Measurements from ENCODE around the gene HDHD2.
"Not testable (repeated sequence)": the region's sequence is repeated elsewhere in the genome, so short reads cannot be mapped to it uniquely, and the experiment has no call there.

Gene HDHD2, protein sequence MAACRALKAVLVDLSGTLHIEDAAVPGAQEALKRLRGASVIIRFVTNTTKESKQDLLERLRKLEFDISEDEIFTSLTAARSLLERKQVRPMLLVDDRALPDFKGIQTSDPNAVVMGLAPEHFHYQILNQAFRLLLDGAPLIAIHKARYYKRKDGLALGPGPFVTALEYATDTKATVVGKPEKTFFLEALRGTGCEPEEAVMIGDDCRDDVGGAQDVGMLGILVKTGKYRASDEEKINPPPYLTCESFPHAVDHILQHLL

DNA sequence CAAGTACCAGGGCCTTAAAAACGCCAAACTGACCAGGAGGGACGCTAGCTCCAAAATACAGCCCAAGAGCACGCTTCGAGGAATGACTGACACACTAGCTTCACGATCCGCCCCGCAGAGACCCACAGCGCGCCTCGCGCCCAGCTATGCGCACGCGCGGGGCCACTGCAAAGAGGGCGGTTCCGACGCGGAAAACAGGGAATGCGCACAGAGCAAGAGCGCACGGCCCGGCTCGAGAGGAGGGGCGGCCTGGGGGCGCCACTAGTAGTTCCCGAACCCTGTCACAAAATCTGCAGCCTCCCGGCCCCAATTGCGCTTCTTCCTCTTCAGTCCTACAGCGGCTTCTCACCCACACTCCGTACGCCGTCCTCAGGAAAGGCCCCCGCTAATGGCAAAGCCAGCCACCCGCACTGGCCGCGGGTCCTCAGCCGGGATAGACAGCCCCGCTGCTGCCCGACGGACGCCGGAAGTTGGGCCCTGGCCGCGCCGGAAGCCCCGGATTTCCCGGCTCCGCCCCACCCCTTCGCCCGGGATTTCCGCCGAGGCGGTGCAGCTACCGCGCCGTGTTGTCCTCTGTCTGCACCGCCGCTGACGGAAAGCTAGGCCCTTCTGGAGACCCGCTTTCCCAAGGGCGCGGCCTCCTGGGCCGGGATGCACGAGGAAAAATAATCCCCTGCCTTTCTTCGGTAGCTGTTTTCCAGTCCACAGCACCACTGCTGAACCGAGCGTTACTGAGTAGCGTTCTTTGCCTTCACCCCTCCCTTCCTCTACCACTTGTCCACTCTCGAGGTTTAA is at the start of gene HDHD2:
HDHD2 (minus strand) TSS at position 472 of the 795 bp plus-strand sequence. CDS start 14,061 bp downstream, outside the sequence.
- DNase-seq, result peak; percentile 70 to 76

DNA sequence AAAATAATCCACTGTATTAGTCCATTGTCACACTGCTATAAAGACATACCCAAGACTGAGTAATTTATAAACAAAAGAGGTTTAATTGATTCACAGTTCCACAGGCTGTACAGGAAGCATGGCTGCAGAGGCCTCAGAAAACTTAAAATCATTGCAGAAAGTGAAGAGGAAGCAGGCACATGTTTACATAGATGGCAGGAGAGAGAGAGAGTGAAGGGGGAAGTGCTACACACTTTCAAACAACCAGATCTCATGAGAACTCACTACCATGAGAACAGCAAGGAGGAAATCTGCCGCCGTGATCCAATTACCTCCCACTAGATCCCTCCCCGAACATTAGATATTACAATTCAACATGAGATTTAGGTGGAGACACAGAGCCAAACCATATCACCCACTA is 45.7 kb upstream of the HDHD2 start:
- not testable (repeated sequence) for DNase-seq

DNA sequence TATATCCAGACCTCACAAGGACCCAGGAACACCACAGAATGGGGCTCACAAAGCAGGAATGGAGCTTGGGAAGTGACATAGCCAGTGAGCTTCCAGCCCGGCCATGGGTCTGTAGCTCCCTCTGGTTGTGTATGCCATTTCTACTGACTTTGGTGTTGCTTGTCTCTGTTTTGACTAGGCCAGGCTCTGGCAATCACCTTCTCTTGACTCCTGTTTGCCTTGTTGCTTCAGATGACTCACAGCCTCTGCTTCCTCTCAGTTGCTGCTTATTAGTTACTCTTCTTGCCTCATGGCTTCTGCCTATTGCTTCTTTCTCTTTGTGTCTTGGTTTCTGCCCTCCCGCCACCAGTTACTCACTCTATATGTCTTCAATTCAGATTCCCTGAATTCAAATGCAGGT is 41.7 kb upstream of the HDHD2 start:
- no peak for DNase-seq

DNA sequence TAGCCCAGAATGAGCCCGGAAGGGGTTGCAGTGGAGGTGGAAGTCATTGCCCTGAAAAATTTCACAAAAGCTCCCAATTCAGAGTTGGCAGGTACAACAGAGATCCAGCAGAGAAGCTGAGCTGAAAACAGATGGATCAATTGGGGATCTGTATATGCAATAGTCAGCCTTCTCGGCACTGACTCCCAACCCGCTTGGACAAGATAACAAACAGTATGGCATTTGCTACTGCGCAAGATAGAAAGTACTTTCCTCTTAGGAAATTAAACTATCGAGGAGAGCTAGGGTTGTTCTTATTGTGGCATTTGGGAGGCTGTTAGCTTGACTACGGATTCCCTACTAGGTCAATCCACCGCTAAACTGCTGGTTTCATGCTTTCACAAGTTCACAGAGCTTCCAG is 37.4 kb upstream of the HDHD2 start:
- DNase-seq, result no peak

DNA sequence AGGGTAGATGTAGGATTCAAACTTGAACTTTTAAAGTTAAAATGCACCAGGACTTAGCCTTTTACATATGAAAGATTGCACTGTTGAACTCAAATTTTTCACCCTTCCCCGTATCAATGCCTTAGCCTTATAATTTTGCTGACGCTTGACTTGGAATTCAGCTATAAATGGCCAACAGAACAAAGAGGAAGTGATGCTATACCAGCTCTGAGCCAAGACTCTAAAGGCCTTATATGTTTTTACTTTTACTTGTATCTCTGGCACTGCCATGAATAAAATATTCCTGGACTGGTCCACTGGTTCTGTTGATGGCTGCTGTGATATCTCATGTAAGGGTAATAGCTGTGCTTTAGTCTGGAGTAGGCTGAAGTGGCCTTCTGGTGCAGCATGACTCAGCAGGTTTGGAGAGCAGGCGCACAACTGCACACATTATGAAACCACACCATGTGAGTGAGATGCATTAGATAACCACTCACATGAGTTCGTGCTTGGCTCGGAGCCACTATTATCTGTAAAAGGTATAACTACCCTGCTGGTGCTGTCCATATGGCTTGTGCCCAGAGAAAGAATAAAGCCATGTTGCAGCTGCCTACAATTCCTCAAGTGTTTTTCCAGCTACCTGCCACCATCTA is 34.2 kb upstream of the HDHD2 start:
- no peak for DNase-seq

DNA sequence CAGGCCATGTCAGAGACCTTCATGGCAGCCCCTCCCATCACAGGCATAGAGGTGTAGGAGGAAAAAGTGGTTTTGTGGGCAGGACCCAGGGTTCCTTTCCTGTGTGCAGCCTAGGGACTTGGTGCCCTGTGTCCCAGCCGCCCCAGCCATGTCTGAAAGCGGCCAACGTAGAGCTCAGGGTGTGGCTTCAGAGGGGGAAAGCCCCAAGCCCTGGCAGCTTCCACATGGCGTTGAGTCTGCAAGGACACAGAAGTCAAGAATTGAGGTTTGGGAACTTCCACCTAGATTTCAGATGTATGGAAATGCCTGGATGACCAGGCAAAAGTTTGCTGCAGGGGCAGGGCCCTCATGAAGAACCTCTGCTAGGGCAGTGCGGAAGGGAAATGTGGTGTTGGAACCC is 31.9 kb upstream of the HDHD2 start:
- DNase-seq, result not testable (repeated sequence)

DNA sequence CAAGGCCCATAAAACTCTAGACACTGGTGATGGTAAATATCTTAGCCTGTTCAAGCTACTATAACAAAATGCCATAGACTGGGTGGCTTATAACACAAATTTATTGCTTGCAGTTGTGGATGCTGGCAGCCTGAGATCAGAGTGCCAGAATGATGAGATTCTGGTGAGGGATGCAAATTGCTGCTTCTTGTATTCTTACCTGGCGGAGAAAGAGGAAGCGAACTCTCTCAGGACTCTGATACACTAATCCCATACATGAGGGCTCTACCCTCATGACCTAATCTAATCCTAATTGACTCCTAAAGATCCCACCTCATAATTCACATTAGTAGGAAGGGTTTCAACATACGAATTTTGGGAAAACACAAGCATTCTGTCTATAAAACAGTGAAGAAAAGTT is 30.5 kb upstream of the HDHD2 start:
- DNase-seq, result no peak

DNA sequence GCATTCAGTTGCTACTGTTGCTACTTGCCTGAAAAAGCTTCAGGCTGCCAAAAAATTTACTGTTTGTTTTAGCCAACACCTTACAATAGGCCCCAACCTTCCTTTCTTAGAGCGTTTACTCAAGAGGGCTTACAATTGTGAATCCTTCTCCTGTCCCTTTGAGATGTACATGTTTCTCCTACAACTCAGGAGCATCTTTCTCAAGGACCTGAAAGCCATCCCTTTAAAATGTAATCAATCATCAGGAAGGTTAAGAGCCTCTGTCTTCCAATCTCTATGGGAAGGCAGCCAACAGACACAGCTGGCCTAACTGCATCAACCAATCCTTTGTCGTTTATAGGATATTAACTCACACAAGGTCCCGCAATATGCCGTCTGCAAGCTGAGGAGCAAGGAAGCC is 29.2 kb upstream of the HDHD2 start:
- no peak for DNase-seq

DNA sequence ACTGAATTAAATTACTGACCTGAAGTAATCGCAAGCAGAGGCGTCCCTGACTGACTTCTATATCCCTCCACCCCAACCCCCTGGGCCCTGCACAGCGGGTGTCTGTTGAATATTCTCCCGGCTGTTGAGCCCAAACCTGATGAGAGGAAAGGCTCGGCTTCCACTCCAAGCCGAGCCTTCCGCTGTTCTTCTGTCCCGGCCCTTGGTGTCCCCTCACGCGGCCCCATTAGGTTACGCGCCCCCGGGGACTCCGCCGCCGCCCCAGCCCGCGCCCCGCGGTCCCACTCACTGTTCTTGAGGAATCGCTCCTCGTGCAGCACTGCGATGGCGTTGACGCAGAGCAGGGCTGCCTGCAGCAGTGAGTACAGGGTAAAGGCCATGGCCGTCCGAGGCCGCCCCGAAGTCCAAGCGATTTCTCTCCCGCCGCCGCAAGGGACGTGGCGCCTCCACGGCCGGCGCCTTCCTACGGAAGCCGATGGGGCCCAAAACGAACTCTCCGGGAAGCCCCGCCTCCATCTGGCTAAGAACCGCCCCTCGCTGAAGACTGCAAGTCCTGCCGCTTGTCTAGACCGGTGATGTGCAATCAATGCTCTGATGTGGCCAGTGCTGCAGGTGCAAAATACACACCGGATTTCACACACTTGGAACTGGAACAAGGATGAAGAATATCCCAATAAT is 25.7 kb upstream of the HDHD2 start, which contains the start of gene IER3IP1:
IER3IP1 (minus strand) TSS at position 467 of the 678 bp plus-strand sequence; CDS start at position 380, 87 bp downstream.
- DNase-seq, result peak; percentile 86 to 87

DNA sequence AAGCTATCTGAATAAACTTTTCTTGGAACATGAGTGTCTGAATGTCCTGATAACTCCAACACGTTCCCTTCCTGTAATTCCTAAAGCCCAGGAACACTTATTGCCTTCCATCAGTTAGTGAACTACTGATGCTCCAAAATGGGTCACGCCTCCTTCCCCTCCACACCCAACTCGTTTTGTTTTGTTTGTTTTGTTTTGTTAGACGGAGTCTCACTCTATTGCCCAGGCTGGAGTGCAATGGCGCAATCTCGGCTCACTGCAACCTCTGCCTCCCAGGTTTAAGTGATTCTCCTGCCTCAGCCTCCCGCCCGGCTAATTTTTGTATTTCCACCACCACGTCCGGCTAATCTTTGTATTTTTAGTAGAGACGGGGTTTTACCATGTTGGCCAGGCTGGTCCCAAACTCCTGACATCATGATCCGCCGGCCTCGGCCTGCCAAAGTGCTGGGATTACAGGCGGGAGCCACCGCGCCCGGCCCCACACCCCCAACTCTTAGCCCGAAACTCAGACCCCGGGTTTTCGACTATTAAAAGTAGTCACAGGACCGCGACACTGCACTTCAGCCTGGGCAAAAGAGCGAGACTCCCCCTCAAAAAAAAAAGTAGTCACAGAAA is 25.1 kb upstream of the HDHD2 start:
- DNase-seq, result no peak

DNA sequence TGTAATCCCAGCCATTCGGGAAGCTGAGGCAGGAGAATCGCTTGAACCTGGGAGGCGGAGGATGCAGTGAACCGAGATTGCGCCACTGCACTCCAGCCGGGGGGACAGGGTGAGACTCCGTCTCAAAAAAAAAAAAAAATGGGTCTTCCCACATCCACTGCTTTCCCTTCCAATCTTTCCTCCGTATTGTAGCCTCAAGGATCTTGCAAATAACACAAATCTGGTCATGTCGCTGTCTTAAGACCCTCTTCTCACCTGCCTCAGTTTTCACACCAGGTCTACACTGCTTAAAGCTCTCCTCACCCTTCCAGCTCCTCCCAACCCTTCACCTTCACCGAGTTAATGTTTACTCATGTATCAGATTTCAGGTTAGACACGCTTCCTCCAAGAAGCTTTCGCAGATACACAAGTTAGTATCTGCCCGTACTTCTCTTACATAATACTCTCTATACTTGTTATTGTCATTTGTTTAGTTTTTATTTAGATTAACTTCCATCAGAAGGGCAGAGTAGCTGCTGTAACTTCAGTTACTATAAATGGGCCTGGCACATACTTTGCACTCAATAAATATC is 24.3 kb upstream of the HDHD2 start:
- no peak for DNase-seq

DNA sequence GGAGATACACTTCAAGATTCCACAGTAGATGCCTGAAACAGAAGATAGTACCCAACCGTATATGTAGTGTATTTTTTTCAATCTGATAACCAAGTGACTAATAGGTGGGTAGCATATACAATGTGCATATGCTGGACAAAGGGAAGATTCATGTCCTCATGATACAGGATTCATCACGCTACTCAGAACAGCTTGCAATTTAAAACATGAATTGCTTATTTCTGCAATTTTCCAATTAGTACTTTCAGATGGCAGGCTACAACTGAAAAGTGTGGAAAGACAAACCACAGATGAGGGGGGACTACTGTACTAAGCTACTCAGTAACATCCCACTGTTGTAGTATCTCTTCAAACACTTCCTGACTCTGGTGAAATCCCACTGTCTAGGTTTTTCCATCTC is 22.2 kb upstream of the HDHD2 start:
- DNase-seq, result no peak

DNA sequence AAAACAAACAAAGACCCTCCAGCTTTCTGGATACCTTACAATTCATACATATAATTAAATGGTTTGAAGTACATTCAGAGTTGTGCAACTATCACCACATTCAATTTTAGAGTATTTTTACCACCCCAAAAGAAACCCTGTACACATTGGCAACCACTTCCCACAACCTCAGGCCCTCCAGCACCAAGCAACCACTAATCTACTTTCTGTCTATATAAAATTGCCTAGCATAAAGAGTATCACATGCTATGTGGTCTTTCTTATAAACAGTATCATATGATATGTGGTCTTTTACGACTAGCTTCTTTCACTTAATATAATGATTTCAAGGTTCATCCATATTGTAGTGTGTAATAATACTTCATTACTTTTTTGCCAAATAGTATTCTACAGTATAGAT is 18.6 kb upstream of the HDHD2 start:
- DNase-seq, result no peak

DNA sequence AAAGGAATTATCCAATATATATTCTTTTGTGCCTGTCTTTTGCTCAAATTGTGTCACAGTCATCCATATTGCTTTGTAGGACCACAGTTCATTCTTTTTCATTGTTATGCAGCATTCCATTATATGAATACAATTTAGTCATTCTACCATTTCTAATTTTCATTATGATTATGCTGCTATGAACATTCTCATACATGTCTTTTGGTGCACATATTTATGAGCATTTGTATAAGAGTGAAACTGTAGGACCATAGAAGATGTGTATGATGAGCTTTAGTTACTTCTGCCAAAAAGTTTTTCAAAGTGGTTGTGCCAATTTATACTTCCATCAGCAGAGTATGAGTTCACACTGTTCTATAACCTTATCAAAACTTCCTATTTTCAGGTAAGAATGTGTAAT is 18.2 kb upstream of the HDHD2 start:
- DNase-seq, result no peak

DNA sequence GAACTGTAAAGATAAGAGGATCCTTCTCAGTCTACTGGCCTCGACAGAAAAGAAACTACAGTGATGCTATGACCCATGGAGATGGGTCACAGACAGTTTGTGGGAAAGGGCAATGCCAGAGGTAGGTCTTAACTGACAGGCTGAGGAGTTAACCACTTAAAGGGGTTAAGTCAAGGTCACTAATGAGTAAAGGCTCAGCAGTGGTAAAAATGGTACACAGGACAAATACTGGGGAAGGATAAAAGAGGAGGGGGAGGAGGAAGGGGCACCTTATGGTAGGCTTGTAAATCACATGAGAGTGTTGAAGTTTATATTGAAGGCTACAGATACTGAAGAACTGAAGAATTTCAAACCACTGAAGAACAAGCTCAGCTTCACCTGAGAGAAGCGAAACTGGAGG is 16.0 kb upstream of the HDHD2 start:
- no peak for DNase-seq

DNA sequence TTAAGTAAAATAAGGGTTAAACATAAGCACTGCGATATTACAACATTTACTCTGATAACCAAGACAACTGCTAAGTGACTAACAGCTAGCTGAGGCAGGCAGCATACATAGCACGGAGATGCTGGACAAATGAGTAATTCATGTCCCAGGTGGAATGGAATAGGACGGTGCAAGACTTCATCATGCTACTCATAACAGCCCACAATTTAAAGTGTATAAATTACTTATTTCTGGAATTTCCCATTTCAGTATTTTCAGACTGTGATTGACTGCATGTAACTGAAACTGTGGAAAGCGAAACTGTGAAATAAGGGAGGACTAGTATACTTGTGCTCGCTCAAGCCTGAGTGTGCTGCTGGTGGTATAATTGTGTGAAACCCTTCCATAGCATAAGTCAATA is 12.9 kb upstream of the HDHD2 start:
- DNase-seq, result no peak

DNA sequence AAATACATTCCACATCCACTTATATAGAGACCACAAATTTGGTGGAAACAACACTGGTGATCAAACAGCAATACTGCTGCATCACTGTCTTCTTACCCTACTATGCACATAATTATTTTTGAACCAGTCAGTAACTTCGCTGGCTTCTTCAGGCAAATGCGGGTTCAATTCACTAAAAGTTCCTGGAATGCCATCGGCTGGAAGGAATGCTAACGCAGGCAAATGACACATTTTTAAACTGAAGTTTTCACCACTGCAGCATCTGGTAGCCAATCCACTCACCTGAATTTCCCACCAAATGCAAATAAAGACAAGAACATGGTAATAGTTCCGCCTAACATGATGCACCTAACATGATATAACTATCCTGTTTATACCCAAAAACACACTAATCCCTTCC is 10.0 kb upstream of the HDHD2 start:
- no peak for DNase-seq

DNA sequence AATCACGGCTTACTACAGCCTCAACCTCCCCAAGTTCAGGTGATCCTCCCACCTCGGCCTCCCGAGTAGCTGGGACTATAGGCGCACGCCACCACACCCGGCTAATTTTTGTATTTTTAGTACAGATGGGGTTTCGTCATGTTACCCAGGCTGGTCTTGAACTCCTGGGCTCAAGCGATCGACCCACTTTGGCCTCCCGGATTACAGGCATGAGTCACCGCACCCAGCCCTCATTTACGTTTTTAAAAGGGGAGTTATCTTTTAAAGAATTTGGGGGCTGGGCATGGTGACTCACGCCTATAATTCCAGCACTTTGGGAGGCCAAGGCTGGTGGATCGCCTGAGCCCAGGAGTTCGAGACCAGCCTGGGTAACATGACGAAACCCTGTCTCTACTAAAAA is 8.1 kb upstream of the HDHD2 start:
- DNase-seq, result not testable (repeated sequence)

DNA sequence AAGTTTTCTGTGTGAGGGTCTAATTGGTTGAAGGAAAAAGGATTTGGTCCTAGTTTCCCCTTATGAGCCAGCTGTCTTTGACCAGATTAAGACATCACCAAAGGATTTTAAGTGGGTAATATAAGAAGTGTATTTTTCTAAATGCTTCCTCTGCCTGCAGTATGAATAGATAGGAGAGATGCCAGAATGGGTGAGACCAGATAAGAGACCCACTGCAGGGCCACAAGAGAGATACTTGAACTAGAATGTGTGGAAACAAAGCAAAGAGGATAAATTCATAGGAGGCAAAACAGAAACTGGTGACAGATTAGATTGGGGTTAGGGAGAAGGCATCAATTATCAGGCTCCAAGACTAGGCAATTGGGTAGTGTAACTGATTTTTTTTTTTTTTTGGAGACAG is 1.1 kb upstream of the HDHD2 start:
- no peak for DNase-seq

DNA sequence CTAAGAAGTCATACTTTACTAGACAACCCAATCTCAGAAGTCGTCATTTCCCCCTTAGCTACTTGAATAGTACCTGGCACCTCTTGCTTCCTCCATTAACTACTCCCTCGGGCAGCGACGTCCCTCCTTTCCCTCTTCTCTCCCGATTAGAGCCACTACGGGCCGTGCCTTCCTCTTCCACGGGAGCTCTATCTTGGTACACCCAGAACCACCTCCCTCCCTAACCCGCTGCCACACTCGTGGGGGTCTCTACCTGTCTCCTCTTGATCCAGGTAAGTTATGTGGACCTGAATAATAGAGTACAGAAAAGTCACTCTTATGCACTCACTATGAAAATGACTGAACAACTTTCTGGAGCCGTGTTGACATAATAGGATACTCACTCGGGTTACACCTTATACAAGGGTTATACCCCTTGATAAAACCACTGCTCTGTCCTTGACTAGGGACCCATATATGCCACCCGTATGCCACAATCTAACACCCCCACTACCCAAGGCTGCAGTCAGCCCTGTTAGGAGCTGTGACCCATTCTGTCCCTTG is 595 bp upstream of the HDHD2 start:
- peak in 1 of 2 experiments; percentile 39 for DNase-seq

DNA sequence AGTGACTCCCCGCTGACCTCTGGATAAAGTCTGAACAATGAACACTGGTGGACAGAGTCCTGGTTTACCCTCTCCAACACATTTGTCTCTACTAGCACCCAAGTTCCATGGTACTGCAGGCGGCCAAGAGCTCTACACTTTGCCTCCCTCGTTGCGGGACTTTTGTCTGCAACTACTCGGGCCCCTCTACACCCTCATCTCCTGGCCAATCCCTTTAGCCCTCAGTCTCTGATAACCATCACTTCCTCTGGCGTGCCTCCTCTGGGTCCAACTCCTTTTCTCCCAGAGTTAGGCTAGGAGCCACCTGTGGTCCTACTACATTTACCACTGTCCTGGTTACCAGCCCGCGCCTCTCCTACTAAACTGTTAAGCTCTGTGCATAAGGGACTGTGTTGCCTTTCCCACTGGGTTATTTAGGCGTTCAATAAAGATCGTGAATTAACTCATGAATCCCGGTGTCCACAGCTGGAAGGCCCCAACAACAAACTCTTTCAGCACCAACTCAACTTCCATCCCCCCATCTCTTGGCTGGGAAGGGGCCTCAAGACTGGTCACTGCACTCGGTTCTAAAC is 757 bp downstream of the HDHD2 start:
- no peak for DNase-seq

DNA sequence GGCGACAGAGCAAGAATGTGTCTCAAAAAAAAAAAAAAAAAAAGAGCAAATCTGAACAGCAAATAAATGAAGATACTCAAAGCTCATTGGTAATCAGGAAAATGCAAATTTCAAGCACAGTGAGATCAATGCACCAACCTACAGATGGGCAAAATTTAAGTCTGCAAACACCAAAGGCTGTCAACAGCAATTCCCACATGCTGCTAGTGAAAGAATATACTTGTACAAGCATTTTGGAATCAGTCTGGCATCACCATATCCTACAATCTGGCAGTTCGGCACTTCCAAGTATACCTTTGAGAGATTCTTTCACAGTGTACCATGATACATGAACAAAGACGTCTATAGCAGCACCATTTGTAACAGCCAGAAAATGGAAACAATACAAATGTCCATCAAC is 4.1 kb downstream of the HDHD2 start:
- DNase-seq, result no peak
